ENCODE results near the gene SENP1. TPM values are rescaled to one million over a fixed set of nuclear protein-coding genes. Genes with fewer than 3 reads are reported as not detected.

The SENP1 gene
- total RNA-seq, 4 donors from 2014 or later = 7.8 to 19.1 (median 16.5) TPM

DNA sequence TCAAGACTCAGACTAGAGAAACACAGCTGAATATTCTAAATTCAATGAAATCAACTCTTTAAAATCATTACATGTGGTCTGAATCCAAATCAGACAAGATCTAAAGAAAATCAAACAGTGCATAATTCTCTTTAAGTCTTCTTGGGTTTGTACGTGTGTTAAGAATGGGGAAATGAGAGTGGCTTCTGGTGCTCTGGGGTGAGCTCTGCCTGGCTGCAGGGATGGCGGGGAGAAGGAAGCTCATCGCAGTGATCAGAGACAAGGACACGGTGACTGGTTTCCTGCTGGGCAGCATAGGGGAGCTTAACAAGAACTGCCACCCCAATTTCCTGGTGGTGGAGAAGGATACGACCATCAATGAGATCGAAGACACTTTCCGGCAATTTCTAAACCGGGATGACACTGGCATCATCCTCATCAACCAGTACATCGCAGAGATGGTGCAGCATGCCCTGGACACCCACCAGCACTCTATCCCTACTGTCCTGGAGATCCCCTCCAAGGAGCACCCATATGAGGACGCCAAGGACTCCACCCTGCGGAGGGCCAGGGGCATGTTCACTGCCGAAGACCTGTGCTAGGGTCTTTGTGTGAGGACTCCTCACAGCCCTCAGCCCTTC is 20.9 kb downstream of the SENP1 start:
- Histone ChIP-seq H3K36me3 (peaks cover 3 to 88% (median 4%) of the 10 kb centered on the region in 3 donors), H3K4me3 (no peak overlapping the region), H3K27me3 (no peaks in the 10 kb centered on the region), H3K4me1 (no peaks in the 10 kb centered on the region), H3K9me3 (no peaks in the 10 kb centered on the region), H3K27ac (no peak overlapping the region)
- no peak for DNase-seq
- intact Hi-C loops (cut with DNase I) = no loop called here
- TF ChIP-seq, protein P1, sequence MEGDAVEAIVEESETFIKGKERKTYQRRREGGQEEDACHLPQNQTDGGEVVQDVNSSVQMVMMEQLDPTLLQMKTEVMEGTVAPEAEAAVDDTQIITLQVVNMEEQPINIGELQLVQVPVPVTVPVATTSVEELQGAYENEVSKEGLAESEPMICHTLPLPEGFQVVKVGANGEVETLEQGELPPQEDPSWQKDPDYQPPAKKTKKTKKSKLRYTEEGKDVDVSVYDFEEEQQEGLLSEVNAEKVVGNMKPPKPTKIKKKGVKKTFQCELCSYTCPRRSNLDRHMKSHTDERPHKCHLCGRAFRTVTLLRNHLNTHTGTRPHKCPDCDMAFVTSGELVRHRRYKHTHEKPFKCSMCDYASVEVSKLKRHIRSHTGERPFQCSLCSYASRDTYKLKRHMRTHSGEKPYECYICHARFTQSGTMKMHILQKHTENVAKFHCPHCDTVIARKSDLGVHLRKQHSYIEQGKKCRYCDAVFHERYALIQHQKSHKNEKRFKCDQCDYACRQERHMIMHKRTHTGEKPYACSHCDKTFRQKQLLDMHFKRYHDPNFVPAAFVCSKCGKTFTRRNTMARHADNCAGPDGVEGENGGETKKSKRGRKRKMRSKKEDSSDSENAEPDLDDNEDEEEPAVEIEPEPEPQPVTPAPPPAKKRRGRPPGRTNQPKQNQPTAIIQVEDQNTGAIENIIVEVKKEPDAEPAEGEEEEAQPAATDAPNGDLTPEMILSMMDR (IDR thresholded peaks at IDR 0.05) = no peak
- TF ChIP-seq POLR2A (IDR thresholded peaks at IDR 0.05) = no peak
- 87% methylated on average over 12 of the region's 12 CpGs for WGBS, 2 donors

DNA sequence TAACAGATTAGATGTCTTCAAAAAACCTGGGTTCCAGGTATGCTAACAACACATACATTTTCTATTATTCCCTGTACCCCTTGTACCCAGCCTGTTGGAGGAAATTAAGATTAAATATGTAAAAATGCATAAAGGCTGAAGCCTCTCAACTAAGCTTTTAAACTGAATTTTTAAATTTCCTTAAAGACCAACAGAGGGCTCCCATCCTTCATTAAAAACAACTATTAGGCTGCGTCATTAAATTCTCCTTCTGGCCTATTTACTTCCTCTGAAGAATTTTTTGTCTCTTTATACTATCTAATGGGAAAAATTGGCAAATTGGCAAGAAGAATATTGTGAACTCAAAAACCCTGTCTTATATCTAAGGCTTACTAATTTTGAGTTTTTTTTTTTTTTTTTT is 21.8 kb downstream of the SENP1 start:
- Histone ChIP-seq H3K4me3 (no peak overlapping the region), H3K9me3 (no peaks in the 10 kb centered on the region), H3K27me3 (no peaks in the 10 kb centered on the region), H3K36me3 (peaks cover 2 to 90% (median 4%) of the 10 kb centered on the region in 3 donors), H3K4me1 (no peaks in the 10 kb centered on the region), H3K27ac (no peak overlapping the region)
- intact Hi-C loops (cut with DNase I) = no loop called here
- 59 to 61% methylated on average over 1 of the region's 1 CpG for WGBS, 2 donors
- no peak for DNase-seq
- TF ChIP-seq POLR2A (IDR thresholded peaks at IDR 0.05) = no peak
- TF ChIP-seq, protein P1 (IDR thresholded peaks at IDR 0.05) = peak in 3 of 6 experiments; percentile 9 to 42 (median 25)

DNA sequence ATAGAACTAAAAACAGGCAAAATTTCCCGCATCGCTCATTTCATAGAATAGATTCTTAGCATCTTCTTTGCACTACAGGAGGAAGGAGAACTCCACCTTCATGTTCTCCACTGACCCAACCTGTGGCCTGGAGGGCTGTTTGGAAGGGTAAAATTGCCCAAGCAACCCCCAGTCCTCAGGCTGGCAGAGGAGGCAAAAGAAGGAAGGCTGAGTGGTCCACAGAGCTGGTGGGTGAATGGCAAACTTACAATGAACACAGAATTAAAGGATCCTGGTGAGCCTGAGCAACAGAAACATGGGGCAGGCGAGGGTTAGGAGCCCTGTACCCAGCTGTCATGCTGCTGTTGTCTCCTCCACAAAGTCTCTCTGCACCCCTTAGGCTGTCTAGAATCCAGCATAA is 25.1 kb downstream of the SENP1 start:
- no peaks in the 10 kb centered on the region for H3K27me3 ChIP-seq
- TF ChIP-seq, protein P1 (IDR thresholded peaks at IDR 0.05) = no peak
- TF ChIP-seq POLR2A (IDR thresholded peaks at IDR 0.05) = no peak
- H3K27ac ChIP-seq = no peak overlapping the region
- H3K4me1 ChIP-seq = no peaks in the 10 kb centered on the region
- intact Hi-C loops (cut with DNase I) = no loop called here
- no peaks in the 10 kb centered on the region for H3K9me3 ChIP-seq
- peaks cover 0 to 65% (median 4%) of the 10 kb centered on the region in 3 donors for H3K36me3 ChIP-seq
- no peak for DNase-seq
- no peak overlapping the region for H3K4me3 ChIP-seq
- 83 to 98% methylated on average over 3 of the region's 3 CpGs for WGBS, 2 donors

DNA sequence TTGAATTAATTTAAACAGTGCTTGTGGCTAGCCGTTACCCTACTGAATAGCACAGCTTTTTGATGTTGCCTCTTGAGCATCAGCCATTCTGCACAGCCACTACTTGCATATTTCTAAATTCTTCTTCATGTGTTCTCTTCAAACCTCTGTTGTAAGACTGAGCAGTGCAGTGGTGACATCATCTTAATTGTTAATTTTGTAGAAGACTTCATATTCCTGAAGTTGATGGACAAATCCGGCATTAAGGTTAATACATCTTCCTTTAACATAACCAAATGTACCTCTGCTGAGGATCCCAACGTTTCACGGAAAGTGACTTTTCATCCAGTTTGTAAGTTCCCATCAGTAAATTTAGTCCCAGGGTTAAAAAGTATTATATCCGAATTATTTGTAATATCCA is 25.6 kb downstream of the SENP1 start:
- WGBS, 2 donors = 90 to 93% methylated on average over 5 of the region's 5 CpGs
- TF ChIP-seq, protein P1 (IDR thresholded peaks at IDR 0.05) = no peak
- no peak for TF ChIP-seq POLR2A (IDR thresholded peaks at IDR 0.05)
- no peak overlapping the region for H3K27ac ChIP-seq
- H3K4me3 ChIP-seq = no peak overlapping the region
- no peaks in the 10 kb centered on the region for H3K4me1 ChIP-seq
- intact Hi-C loops (cut with DNase I) = no loop called here
- DNase-seq = no peak
- H3K36me3 ChIP-seq = peaks cover 0 to 59% (median 4%) of the 10 kb centered on the region in 3 donors
- H3K27me3 ChIP-seq = no peaks in the 10 kb centered on the region
- H3K9me3 ChIP-seq = no peaks in the 10 kb centered on the region

DNA sequence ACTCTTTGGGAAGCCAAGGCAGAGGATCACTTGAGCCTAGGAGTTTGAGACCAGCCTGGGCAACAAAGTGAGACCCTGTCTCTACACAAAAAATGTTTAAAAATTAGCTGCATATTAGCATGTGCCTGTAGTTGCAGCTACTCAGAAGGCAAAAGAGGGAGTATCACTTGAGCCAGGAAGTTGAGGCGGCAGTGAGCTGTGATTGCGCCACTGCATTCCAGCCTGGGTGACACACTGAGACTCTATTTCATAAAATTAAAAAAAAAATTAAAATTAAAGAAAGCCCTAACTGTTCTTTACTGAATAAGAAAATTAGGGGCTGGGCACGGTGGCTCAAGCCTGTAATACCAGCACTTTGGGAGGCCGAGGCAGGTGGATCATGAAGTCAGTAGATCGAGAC is 27.0 kb downstream of the SENP1 start:
- intact Hi-C loops (cut with DNase I) = no loop called here
- Histone ChIP-seq H3K27ac (no peak overlapping the region), H3K4me3 (no peak overlapping the region), H3K27me3 (no peaks in the 10 kb centered on the region), H3K36me3 (peaks cover 0 to 61% (median 4%) of the 10 kb centered on the region in 3 donors), H3K4me1 (no peaks in the 10 kb centered on the region), H3K9me3 (no peaks in the 10 kb centered on the region)
- 84 to 91% methylated on average over 5 of the region's 5 CpGs for WGBS, 2 donors
- no peak for DNase-seq
- TF ChIP-seq, protein P1 (IDR thresholded peaks at IDR 0.05) = no peak
- no peak for TF ChIP-seq POLR2A (IDR thresholded peaks at IDR 0.05)
